GM18861 (cell line): Measurements from ENCODE around the gene EIF4A2.
A peak's percentile ranks its signal among the peaks of the same experiment; 100 is the strongest.
"Not testable (repeated sequence)": the region's sequence is repeated elsewhere in the genome, so short reads cannot be mapped to it uniquely, and the experiment has no call there.

Experiments
- ATAC-seq: cut with Tn5 transposase; IDR thresholded peaks from one replicate; pipeline ENCODE4 v1.9.1; 2021; ENCODE audit not compliant: unreplicated experiment

The EIF4A2 gene

DNA sequence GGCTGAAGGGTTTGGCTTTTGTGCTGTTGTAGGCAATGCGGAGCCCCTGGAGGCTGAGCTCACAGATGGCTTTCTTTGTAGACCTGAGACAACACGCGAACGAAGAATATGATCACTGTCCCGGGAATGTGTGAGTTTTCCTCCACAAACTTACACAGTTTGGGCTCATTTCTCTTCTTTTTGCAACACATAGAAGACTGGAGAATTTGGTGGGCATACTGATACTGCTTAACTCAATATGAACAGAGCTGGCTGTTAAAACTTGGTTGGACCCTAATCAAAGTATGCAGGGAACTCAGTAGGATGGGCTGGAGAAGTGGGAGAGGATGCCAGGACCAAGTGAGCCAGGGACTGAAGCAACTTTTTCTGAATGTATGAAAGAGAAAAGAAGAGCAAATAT, 35.1 kb downstream of the EIF4A2 start:
- no peak for ATAC-seq

DNA sequence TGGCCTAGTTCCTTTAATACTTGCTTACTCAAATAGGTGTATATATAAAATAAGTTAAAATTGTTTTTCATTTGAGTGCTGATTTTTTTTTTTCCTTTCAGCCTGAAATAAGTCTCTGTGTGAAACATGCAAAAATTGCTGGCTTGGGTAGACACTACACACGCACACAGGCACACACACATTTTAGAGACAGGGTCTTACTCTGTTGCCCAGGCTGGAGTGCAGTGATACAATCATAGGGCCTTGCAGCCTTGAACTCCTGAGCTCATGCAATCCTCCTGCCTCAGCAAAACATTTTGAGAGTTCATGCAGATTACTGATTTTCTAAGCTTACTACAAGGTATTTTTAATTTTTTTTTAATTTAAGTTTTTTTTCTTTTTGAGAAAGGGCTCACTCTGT, 35.6 kb downstream of the EIF4A2 start:
- ATAC-seq, result no peak

DNA sequence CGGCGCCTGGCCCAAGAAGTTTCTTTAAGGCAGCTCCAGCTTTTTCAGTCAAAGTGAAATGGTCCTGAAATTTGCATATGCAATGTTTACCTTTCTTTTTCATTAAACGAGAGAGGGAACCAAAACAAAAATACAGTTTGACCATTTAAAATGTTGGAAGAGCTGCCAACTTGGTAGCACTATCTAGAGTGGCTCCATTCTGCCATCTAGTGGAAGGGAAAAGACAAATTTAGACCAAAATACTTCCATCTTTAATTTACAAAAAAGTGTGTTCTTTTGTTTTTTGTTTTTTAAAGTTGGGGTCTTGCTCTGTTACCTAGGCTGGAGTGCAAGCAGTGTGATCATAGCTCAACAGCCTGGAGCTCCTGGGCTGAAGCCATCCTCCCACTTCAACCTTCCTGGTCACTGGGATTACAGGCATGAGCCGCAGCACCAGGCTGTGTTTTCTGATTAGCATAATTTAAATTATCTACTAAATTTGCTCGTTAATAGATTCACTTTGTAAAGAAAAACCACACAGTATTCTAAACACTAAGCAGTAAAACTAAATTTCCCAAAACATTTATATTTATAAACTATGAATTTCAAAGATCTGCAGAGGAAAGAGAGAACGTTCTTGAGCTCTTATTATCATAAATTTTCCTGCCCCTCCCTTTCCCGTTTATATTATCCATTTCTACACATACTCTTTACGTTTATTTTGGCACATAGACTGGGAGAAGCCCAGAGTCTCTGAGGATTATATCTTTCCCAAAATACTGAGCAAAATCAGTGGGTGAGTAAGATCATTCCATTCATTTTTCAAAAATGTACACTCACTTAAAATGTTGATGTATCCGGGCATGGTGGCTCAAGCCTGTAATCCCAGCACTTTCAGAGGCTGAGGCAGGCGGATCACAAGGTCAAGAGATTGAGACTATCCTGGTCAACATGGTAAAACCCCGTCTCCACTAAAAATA, 38.3 kb downstream of the EIF4A2 start:
- ATAC-seq, result no peak

DNA sequence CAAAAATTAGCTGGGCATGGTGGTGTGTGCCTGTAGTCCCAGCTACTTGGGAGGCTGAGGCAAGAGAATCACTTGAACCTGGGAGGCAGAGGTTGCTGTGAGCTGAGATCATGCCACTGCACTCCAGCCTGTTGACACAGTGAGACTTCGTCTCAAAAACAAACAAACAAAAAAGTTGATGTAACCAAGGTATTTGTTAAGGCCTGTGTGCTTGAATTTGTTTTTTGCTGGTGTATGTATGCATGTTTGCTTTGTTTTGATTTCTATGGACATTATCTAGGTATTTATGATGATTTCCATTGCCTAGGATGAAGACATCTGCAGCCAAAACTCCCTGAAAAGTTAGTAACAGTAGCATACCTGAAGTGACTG, 39.0 kb downstream of the EIF4A2 start:
- ATAC-seq, result not testable (repeated sequence)

DNA sequence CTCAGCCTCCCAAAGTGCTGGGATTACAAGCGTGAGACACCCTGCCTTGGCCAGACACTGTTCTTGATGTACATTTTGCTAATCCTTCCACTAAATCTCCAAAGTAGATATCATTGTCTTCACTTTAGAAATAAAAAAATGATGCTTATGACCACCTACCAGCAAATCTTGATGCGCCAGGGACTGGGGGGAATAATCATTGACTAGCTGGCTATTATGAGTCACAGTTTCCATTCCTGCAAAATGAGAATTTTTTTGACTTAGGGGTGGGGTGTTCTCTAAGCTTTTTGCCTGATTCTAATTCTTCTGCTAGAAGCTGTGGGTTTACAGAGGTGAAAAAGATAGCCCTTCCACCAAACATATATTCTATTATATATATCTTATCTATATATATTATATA, 40.0 kb downstream of the EIF4A2 start:
- no peak for ATAC-seq

DNA sequence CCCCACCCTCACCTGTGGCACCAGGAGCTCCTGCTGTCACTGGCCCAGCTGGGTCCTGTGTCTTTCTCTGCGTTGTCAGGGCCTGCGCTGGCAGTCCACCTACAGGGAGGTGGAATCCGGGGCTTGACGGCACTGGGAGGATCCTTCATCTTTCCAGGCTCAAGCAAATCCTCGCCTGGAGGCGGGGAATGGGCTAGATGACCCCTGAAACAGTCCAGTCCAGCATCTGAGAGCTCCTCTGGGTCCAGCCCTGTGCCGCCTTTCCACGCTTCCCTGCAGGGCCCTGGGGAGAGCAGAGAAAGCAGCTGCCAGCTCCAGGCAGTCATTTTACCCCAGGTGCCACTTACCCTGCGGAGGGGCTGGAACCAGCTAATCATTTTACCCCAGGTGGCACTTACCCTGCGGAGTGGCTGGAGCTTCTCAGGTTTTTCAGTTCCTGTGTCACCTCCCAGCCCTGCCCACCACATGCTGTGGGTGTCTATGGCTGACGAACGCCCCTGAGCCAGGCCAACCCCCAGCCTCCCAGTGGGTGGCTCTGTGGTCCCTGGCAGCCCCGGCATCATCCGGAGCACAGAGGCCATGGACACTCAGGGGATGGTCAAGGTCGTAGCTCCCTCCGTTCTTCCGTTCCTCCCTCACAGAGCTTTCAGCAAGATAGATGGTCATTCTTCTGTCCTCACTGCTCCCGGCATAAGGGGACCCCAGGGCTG, 41.2 kb downstream of the EIF4A2 start:
- no peak for ATAC-seq

DNA sequence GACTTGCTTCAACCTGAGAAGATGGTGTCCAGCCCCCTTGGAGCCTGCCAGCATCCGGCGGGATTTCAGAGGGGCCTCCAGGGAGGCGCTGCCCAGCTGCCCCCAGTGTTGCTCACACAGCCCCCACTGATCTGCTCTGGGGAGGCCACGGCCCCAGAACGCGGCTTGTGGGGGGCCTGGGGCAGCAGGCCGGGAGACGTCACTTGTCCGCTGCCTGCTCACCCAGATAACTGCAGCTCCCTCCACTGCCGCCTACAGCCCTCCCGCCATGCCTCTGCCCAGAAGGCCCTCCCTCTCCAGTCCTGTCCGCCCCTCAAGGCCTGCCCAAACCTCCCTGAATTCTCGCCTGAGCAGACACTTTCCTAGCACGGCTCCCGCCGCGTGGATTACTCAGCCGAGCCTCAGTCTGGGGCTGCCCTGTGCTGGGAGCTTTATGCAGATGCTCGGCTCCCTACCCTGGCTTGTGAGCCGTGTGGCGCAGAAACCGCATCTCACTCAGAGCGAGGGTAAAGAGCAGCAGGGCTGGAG, 42.0 kb downstream of the EIF4A2 start:
- no peak for ATAC-seq

DNA sequence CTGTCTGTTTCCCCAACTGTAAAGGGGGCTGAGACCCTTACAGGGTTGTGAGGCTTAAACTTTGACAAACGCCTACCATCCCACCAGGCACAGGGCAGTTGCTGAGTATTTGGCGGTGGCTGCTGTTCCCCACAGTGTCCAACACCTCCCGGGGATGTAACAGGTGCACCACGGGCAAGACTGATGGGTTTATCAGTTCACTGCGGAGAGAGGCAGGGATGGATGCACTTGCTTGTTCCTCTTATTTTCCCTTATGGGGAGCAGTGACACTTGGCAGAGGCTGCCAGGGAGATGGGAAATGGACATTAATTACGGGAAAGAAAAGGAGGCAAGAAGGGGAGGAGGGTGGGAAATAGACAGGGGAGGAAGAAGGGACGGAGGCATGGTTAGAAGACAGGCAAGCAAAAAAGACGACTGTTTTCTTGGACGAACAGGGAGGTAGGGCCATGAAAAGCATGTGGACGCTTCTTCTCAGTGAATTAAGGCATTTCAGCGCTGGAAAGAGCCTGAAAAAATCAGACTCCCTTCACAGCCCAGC, 42.6 kb downstream of the EIF4A2 start:
- no peak for ATAC-seq

DNA sequence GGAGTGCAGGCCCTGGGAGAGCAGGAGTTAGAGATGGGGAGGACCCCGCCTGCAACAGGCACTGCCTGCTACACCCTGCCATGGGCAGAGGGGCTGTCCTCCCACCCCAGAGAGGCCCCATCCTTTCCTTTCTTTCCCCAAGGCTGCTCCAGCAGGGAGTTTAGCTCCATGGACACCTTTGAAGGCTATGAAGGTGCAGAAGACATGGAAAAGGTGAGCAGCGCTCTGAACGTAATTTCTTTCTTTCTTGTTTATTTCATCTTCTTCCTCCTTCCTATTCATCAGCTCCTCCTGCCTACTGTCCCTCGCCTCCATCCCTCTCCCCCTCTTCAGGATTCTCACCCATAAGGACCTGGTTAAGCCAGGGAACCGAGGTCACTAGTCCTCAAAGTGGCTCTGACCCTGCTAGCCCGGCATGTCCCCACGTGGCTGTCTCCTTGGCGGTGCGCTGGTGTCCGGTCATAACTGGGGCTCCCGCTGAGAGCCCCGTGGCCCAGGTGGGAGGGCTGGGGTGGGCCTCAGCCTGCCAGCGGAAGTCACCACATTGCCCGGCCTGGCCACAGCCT, 43.1 kb downstream of the EIF4A2 start:
- ATAC-seq, result no peak

DNA sequence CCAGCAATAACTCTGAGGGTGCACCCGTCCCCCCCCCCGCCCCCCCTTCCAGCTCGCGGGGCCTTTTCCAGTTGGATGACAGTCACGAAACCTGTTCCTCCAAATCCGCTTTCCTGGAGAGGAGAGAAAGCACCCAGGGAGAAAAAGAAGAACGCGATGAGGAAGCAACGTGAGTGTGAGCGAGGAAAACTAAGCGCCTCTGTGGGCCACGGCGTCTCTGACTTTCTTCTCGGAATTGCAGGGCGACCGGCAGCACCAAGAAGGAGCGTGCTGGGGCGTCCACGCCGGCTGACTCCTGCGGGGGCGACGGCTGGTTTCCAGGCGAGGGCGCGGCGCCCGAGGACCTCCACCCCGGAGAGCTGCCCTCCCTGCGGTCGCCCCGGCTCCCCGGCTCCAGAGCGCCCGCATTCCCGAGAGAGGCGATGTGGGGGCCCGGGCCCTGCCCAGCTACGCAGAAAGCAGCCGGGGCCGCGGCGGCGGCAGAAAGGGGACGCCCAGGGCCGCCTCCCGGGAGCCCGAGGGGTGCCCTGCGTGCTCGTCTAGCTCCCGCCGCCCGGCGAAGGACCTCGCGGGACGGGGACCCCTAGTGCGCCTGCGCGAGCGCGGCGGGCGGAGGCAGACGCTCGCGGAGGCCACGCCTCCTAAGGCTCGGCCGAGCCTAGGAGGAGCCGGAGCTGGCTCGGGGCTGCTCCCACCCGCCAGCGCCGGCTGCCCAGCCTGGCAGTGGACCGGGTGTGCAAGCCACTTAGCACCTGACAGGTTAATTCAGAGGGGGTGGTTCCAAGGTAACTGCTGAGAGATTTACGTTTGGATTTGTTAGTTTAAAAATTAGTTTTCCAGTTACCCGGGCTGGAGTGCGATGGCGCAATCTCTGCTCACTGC, 43.8 kb downstream of the EIF4A2 start:
- peak; percentile 88 for ATAC-seq

DNA sequence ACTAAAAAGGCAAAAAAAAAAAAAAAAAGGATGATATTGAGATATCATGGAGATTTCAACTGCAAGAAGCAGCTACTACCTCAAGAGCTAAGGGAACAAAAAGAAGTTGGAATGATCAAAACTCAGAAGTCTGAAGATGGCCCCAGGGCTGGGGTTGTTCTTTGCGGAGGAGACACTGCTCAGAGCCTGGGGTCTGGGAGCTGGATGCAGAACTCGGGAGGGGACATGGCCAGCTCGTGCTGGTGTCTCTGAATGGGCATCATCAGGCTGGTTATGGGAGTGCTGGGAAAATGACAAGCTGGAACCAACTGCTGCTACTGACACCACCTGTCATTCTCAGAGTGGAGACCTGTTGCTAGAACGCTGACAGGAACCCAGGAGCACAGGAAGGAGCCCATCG, 45.0 kb downstream of the EIF4A2 start:
- ATAC-seq, result no peak

DNA sequence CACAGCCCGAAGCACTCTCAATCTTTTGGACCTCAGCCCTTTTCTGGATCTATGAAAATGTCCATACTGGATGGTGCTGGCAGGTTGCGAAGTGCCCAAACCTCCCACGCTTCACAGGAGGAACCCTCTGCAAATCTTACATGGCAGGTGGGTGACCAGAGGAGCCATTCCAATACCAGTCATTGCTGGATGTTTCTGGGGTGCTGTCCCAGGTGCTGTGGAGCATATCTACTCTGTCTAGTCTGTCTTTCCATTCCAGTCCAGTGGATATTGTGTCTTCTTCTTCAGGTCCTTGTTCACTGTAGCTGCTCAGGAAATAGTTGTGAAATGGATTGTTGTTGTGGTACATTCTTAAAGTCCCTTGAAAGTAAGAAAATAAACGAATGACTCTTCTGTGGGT, 48.4 kb downstream of the EIF4A2 start:
- no peak for ATAC-seq

DNA sequence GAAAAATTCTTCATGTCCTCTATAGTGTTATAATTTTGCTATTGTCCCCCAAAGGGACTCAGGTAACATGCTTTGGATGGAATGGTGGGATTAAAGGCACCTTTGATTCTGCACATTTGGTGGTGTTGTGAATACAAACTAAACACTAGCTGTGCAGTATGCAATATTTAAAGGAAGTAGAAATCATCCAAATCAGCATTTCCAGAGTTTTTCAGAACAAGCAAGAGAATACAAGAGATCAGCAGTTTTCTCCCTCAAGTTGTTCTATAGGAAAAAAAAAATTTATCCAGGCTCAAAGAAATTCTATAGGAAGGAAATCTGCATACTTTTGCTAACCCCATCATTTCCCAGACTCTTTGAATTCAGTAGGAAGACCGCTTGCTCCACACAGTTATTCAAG, 48.9 kb downstream of the EIF4A2 start:
- ATAC-seq, result no peak
